GM12878 (cell line): Measurements from ENCODE around the gene SLCO4A1. TPM values are rescaled to one million over a fixed set of nuclear protein-coding genes. Genes with fewer than 3 reads are reported as not detected.

ENCODE experiments used
- ATAC-seq: fragments of 200-7000 bp; cut with Tn5 transposase; 3 replicates; pipeline ENCODE4 v1.9.1; 2020; ENCODE audit warnings: mild to moderate bottlenecking, moderate library complexity
- BruUV-seq: library from RNA; stranded (reverse); fragments of 400-500 nt; replicated peaks from 2 replicates; lab custom pipeline; 2021; lab: Mats Ljungman, UMichigan
- CTCF ChIA-PET: fragments of 300-600 bp; sonication (Branson Sonifier 250); formaldehyde crosslinking; extraction: SDS; loops from one replicate; lab custom pipeline; 2021; ENCODE audit warnings: inconsistent platforms; lab: Yijun Ruan, JAX
- POLR2A ChIA-PET: fragments of 350-600 bp; formaldehyde crosslinking; extraction: SDS; loops from one replicate; lab custom pipeline; 2021; ENCODE audit warnings: inconsistent platforms; lab: Charles Lee
- RAD21 ChIA-PET: fragments of 300-600 bp; sonication (Branson Sonifier 250); formaldehyde crosslinking; loops from one replicate; lab custom pipeline; 2023; ENCODE audit warnings: antibody characterized with exemption; ENCODE audit not compliant: unreplicated experiment; lab: Charles Lee
- SMC1A ChIA-PET: fragments of 300-600 bp; sonication (Branson Sonifier 250); formaldehyde crosslinking; loops from one replicate; lab custom pipeline; 2023; ENCODE audit not compliant: unreplicated experiment, uncharacterized antibody; lab: Charles Lee
- DNase-seq: peaks from one replicate; pipeline ENCODE4 v3.0.0-alpha.2; 2011; ENCODE audit warnings: low read depth, low spot score
- FAIRE-seq: peaks from 3 replicates; lab custom pipeline; 2011; peaks lifted over from hg19 to GRCh38; lab: Jason Lieb, UNC
- H2AFZ ChIP-seq: 2 replicates; pipeline ENCODE4 v1.6.0; 2011; ENCODE audit warnings: low read depth, low read length, control low read depth; ENCODE audit not compliant: control insufficient read depth
- H3K27ac ChIP-seq: 2 replicates; pipeline ENCODE4 v1.5.1; 2011; ENCODE audit warnings: control low read depth; ENCODE audit not compliant: control insufficient read depth, insufficient read depth
- H3K27me3 ChIP-seq, 2 experiments: replicated peaks in 1 of 2; 2 replicates each; pipeline versions ENCODE4 v1.6.0 to v1.6.1; 2011; ENCODE audit warnings: low read length in 1 of 2; ENCODE audit not compliant: control insufficient read depth in 2 of 2, insufficient read depth in 2 of 2
- H3K36me3 ChIP-seq, 2 experiments: 2 replicates each; pipeline ENCODE4 v1.5.1; 2011; ENCODE audit warnings: low read length in 1 of 2; ENCODE audit not compliant: control insufficient read depth in 2 of 2, insufficient read depth in 2 of 2
- H3K4me1 ChIP-seq: 2 replicates; pipeline ENCODE4 v1.6.1; 2011; ENCODE audit warnings: mild to moderate bottlenecking, low read length, moderate library complexity, mixed read lengths; ENCODE audit not compliant: control insufficient read depth, insufficient read depth
- H3K4me2 ChIP-seq: 2 replicates; pipeline ENCODE4 v1.6.0; 2011; ENCODE audit warnings: control low read depth; ENCODE audit not compliant: control insufficient read depth, insufficient read depth
- H3K4me3 ChIP-seq: fragments of 200-600 bp; sonication (generic); 2 replicates; pipeline ENCODE4 v1.5.1; 2016
- H3K79me2 ChIP-seq: 2 replicates; pipeline ENCODE4 v1.6.0; 2011; ENCODE audit warnings: low read length; ENCODE audit not compliant: control insufficient read depth, insufficient read depth
- H3K9ac ChIP-seq: 2 replicates; pipeline ENCODE4 v1.8.0; 2011; ENCODE audit warnings: low read length, control low read depth, mixed read lengths; ENCODE audit not compliant: control insufficient read depth, insufficient read depth
- H3K9me3 ChIP-seq: replicated peaks from 3 replicates; pipeline ENCODE4 v1.5.1; 2011; ENCODE audit warnings: mild to moderate bottlenecking, low read length; ENCODE audit not compliant: control insufficient read depth, insufficient read depth
- H4K20me1 ChIP-seq: 2 replicates; pipeline ENCODE4 v1.6.0; 2011; ENCODE audit not compliant: control insufficient read depth, insufficient read depth
- BMI1 ChIP-seq: fragments of 450-650 bp; IDR thresholded peaks from 2 replicates; pipeline ENCODE4 v1.6.1; 2016; ENCODE audit warnings: mild to moderate bottlenecking, moderate library complexity, borderline replicate concordance
- CHD2 ChIP-seq: IDR thresholded peaks from 2 replicates; pipeline ENCODE4 v1.6.1; 2011; ENCODE audit warnings: low read depth, low read length, improper control_type of control experiment, borderline replicate concordance
- E2F8 ChIP-seq: fragments of 450-650 bp; IDR thresholded peaks from 2 replicates; pipeline ENCODE4 v1.6.1; 2018; ENCODE audit warnings: mild to moderate bottlenecking, low read depth, moderate library complexity; ENCODE audit not compliant: partially characterized antibody
- FOXK2 ChIP-seq: fragments of 450-650 bp; IDR thresholded peaks from 2 replicates; pipeline ENCODE4 v1.6.1; 2017; ENCODE audit warnings: mild to moderate bottlenecking, moderate library complexity
- IRF4 ChIP-seq: IDR thresholded peaks from 2 replicates; pipeline ENCODE4 v1.6.1; 2011; ENCODE audit warnings: low read depth, low read length
- JUND ChIP-seq: IDR thresholded peaks from 2 replicates; pipeline ENCODE4 v1.6.1; 2012; ENCODE audit warnings: low read depth, mild to moderate bottlenecking, low read length, improper control_type of control experiment, moderate library complexity
- MTA2 ChIP-seq: fragments of 450-650 bp; IDR thresholded peaks from 2 replicates; pipeline ENCODE4 v1.6.1; 2016; ENCODE audit warnings: low read depth, mild to moderate bottlenecking, moderate library complexity
- POU2F2 ChIP-seq: IDR thresholded peaks from 3 replicates; pipeline ENCODE4 v1.6.1; 2011; ENCODE audit warnings: low read depth, mild to moderate bottlenecking, low read length, borderline replicate concordance
- TARDBP ChIP-seq: IDR thresholded peaks from 2 replicates; pipeline ENCODE4 v1.6.1; 2016; ENCODE audit warnings: borderline replicate concordance
- ZBTB11 ChIP-seq: fragments of 450-650 bp; formaldehyde crosslinking; IDR thresholded peaks from 2 replicates; pipeline ENCODE4 v1.5.0; 2022; ENCODE audit warnings: mild to moderate bottlenecking, missing genetic modification characterization
- ZBTB40 ChIP-seq: fragments of 450-650 bp; IDR thresholded peaks from 2 replicates; pipeline ENCODE4 v1.6.1; 2016; ENCODE audit warnings: mild to moderate bottlenecking, moderate library complexity, borderline replicate concordance
- whole genome bisulfite sequencing: methylation state at CpG from one replicate; pipeline ENCODE4 v1.1.6; 2016; ENCODE audit warnings: low lambda C conversion rate; ENCODE audit not compliant: insufficient replicate concordance, insufficient coverage; ENCODE audit errors: missing lambda C conversion rate; 5-methylcytosine and 5-hydroxymethylcytosine counted together
- in situ Hi-C: fragments of 300-500 bp; cut with MboI; formaldehyde crosslinking; loops from 9 replicates; pipeline ENCODE4 v1.14.3; 2018; ENCODE audit warnings: mixed read lengths
- intact Hi-C: fragments of 100-400 bp; cut with micrococcal nuclease; formaldehyde crosslinking; loops from one replicate; pipeline ENCODE4 v1.14.2; 2022; ENCODE audit not compliant: unreplicated experiment
- polyA plus RNA-seq, 11 experiments: library from polyadenylated mRNA; depleted of rRNA in 4 of 11; unstranded in 6 of 11; stranded (reverse) in 5 of 11; fragments of >200 nt; fragmentation: Nextera tagmentation in 4 of 11; fragmentation: Illumina TruSeq in 1 of 11; extraction: Ambion mirVana in 4 of 11; extraction: Trizol in 1 of 11; gene quantifications; 1 replicate in 1 of 11; 2 replicates in 10 of 11; pipeline versions ENCODE4 v1.2.1 to v1.2.3, GENCODE V29; 2011 to 2016; ENCODE audit warnings: inconsistent platforms in 2 of 11, missing spikeins in 2 of 11, low read depth in 1 of 11
- total RNA-seq, 4 experiments: library from RNA; depleted of rRNA in 3 of 4; stranded (reverse); fragments of >200 nt in 3 of 4; fragmentation: Illumina TruSeq in 1 of 4; extraction: Trizol in 1 of 4; gene quantifications; 2 replicates each; pipeline versions ENCODE4 v1.2.1 to v1.2.3, GENCODE V29; 2013 to 2021

Gene SLCO4A1
- total and polyA plus RNA-seq, 10 of the 15 experiments (the other 5 are each of a cell fraction or from before 2014, with no cell fraction given), result 2.1 to 30.7 (median 12.0) TPM

GRCh38 chr20:62623488-62624324 is 18.6 kb upstream of the SLCO4A1 start:
- peak overlapping the region; percentile 87 for H2AFZ ChIP-seq
- intact Hi-C loops, result no loop called here
- DNase-seq, result peak; percentile 71
- peak overlapping the region; percentile 70 for H3K9ac ChIP-seq
- WGBS, result 7% methylated on average over 23 of the region's 23 CpGs
- H3K4me3 ChIP-seq, result peak overlapping the region; percentile 38; the same call in 1 of the 2 replicates
- ChIA-PET POLR2A (interaction anchor here (0.8 to 2.2 kb wide), 7 partner anchors 16 to 172 kb away, joined by 3 to 19 read pairs (median 6); partner anchors contain the start of genes MRGBP and SLCO4A1), CTCF (interaction anchor here (0.6 to 2.9 kb wide), 10 partner anchors 10 to 185 kb away, joined by 3 to 16 read pairs (median 4); no protein-coding TSS in a partner anchor), SMC1A (interaction anchor here (0.7 to 2.2 kb wide), 7 partner anchors 13 to 171 kb away, joined by 3 to 11 read pairs (median 4); partner anchors contain the start of gene SLCO4A1), RAD21 (interaction anchor here (0.7 to 2.3 kb wide), 10 partner anchors 11 to 171 kb away, joined by 3 to 25 read pairs (median 4); partner anchors contain the start of gene SLCO4A1)
- H3K9me3 ChIP-seq, result no peaks in the 10 kb centered on the region
- no peaks in the 10 kb centered on the region for H3K36me3 ChIP-seq
- FAIRE-seq, result no peak
- H3K79me2 ChIP-seq, result no peaks in the 10 kb centered on the region
- in situ Hi-C loops, result no loop called here
- ATAC-seq, result peak; percentile 95
- H4K20me1 ChIP-seq, result no peaks in the 10 kb centered on the region
- TSS peak; percentile 100 for BruUV-seq
- peak overlapping the region; percentile 82 for H3K27ac ChIP-seq
- H3K4me2 ChIP-seq, result peak overlapping the region; percentile 98
- peaks cover 37% of the 10 kb centered on the region for H3K4me1 ChIP-seq
- H3K27me3 ChIP-seq, result no peaks in the 10 kb centered on the region
- peak; percentile 89 for TF ChIP-seq CHD2
- TF ChIP-seq TARDBP, result no peak
- TF ChIP-seq E2F8, result no peak
- TF ChIP-seq JUND, result 0 out of 2 replicates have a peak, but pooled peaks have one; percentile 13
- 0 out of 2 replicates have a peak, but pooled peaks have one; percentile 6 for TF ChIP-seq IRF4
- no peak for TF ChIP-seq ZBTB11 (CRISPR knock-in tag)
- peak; percentile 18; the same call in 1 of the 2 replicates for TF ChIP-seq ZBTB40
- 0 out of 2 replicates have a peak, but pooled peaks have one; percentile 4 for TF ChIP-seq FOXK2
- 0 out of 3 replicates have a peak, but pooled peaks have one; percentile 30 for TF ChIP-seq POU2F2
- TF ChIP-seq MTA2, result peak; percentile 51
- no peak for TF ChIP-seq BMI1
